ENCODE results near the gene EIF5.

DNA sequence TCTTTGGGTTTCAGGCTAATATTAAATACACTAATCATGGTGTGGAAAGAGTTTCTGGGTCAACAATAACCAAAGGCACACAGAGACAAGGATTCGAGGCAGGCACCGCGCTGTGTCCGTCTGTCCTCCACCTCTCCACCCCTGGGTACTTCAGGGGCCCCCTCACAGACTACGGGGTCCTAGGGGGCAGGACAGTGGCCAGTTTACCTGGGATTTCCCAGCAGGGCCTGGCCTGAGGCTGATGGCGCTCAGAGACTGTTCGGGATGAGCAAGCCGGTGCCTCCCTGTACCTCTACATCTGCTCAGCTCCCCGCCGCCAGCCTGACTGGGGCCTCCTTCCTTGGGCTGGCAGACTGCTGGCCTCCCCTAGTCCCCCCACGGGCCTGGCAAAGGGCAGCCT is 18.1 kb upstream of the EIF5 start:
- TF ChIP-seq, protein P1, sequence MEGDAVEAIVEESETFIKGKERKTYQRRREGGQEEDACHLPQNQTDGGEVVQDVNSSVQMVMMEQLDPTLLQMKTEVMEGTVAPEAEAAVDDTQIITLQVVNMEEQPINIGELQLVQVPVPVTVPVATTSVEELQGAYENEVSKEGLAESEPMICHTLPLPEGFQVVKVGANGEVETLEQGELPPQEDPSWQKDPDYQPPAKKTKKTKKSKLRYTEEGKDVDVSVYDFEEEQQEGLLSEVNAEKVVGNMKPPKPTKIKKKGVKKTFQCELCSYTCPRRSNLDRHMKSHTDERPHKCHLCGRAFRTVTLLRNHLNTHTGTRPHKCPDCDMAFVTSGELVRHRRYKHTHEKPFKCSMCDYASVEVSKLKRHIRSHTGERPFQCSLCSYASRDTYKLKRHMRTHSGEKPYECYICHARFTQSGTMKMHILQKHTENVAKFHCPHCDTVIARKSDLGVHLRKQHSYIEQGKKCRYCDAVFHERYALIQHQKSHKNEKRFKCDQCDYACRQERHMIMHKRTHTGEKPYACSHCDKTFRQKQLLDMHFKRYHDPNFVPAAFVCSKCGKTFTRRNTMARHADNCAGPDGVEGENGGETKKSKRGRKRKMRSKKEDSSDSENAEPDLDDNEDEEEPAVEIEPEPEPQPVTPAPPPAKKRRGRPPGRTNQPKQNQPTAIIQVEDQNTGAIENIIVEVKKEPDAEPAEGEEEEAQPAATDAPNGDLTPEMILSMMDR (IDR thresholded peaks at IDR 0.05; ENCODE audit: insufficient read depth, low read depth, low read length), result no peak
- no peak for TF ChIP-seq EZH2 (IDR thresholded peaks at IDR 0.05; ENCODE audit: insufficient read depth, low read length)

All from astrocyte (in vitro differentiated cells and primary cell).